DOHH2 (cell line): Measurements from ENCODE around the gene CCNF.

ENCODE experiments used
- H3F3A ChIP-seq: fragments of 200-600 bp; sonication (generic), shearing (Covaris generic); 2 replicates; pipeline ENCODE4 v1.6.0; 2016; ENCODE audit warnings: antibody characterized with exemption, mild to moderate bottlenecking; ENCODE audit not compliant: control insufficient read depth, insufficient read depth
- H3K27ac ChIP-seq: fragments of 200-600 bp; sonication (generic); 2 replicates; pipeline ENCODE4 v1.5.1; 2014; ENCODE audit warnings: low read depth, mild to moderate bottlenecking, low read length, moderate library complexity
- H3K27me3 ChIP-seq: fragments of 200-600 bp; sonication (generic); 2 replicates; pipeline ENCODE4 v1.6.1; 2014; ENCODE audit warnings: mild to moderate bottlenecking, low read length, mixed read lengths; ENCODE audit not compliant: control insufficient read depth
- H3K36me3 ChIP-seq: fragments of 200-600 bp; sonication (generic); 2 replicates; pipeline ENCODE4 v1.6.1; 2014; ENCODE audit warnings: mild to moderate bottlenecking, low read length, moderate library complexity, mixed read lengths; ENCODE audit not compliant: control insufficient read depth
- H3K4me1 ChIP-seq: fragments of 200-600 bp; sonication (generic); 2 replicates; pipeline ENCODE4 v1.6.1; 2014; ENCODE audit warnings: mild to moderate bottlenecking, low read length, mixed read lengths; ENCODE audit not compliant: control insufficient read depth
- H3K4me2 ChIP-seq: fragments of 200-600 bp; sonication (generic); 2 replicates; pipeline ENCODE4 v1.6.0; 2014; ENCODE audit warnings: mild to moderate bottlenecking, low read length, moderate library complexity
- H3K4me3 ChIP-seq: fragments of 200-600 bp; sonication (generic); 2 replicates; pipeline ENCODE4 v1.5.1; 2014; ENCODE audit warnings: mild to moderate bottlenecking, low read length, mixed read lengths
- H3K79me2 ChIP-seq: fragments of 200-600 bp; sonication (generic); 2 replicates; pipeline ENCODE4 v1.6.1; 2014; ENCODE audit warnings: mild to moderate bottlenecking, low read length, mixed read lengths; ENCODE audit not compliant: control insufficient read depth
- H3K9me2 ChIP-seq: fragments of 200-600 bp; sonication (generic); replicated peaks from 2 replicates; pipeline ENCODE4 v1.6.1; 2014; ENCODE audit warnings: mild to moderate bottlenecking, low read length, mixed read lengths; ENCODE audit not compliant: control insufficient read depth
- H3K9me3 ChIP-seq: fragments of 200-600 bp; sonication (generic); 2 replicates; pipeline ENCODE4 v1.6.1; 2014; ENCODE audit warnings: antibody characterized with exemption, low read length, mixed read lengths; ENCODE audit not compliant: control insufficient read depth, insufficient read depth
- H4K20me1 ChIP-seq: fragments of 200-600 bp; sonication (generic); 2 replicates; pipeline ENCODE4 v1.6.0; 2014; ENCODE audit warnings: low read depth, mild to moderate bottlenecking, antibody characterized with exemption, low read length, moderate library complexity; ENCODE audit not compliant: control insufficient read depth, insufficient read depth
- EZH2phosphoT487 ChIP-seq: fragments of 200-600 bp; sonication (generic); IDR thresholded peaks from 2 replicates; pipeline ENCODE4 v1.6.1; 2017; ENCODE audit warnings: borderline replicate concordance, mild to moderate bottlenecking, antibody characterized with exemption, low read length, moderate library complexity, mixed read lengths
- TF ChIP-seq, protein P1 (sequence below): fragments of 200-600 bp; sonication (generic); IDR thresholded peaks from one replicate; pipeline ENCODE4 v1.5.1; 2014; ENCODE audit warnings: antibody characterized with exemption, mild to moderate bottlenecking, low read depth, low read length; ENCODE audit not compliant: poor library complexity, severe bottlenecking

Gene CCNF

DNA sequence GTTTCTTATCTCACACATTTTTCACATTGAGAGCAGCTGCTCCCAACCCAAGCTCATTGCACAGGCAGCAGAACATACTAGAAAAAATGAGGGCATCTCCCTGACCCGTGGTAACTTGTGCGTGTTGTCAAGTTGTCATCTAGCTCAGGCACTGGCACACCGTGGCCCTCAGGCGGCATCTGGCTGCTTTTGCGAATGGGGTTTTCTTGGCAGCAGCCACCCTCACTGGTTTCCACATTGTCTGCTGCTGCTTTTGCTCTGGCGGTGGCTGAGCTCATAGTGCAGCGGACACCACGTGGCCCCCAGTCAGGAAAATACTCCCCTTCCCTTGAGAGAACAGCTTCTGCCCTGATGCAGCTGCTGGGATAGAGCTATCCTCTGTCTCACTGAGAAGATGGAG lies 21.3 kb downstream of the CCNF start:
- Histone ChIP-seq H3K36me3 (peaks cover 91% of the 10 kb centered on the region), H3K4me1 (no peaks in the 10 kb centered on the region), H3K4me2 (no peak overlapping the region), H4K20me1 (no peaks in the 10 kb centered on the region), H3K79me2 (peaks cover 7% of the 10 kb centered on the region; the same call in 1 of the 2 replicates), H3K4me3 (no peak overlapping the region), H3K9me3 (no peaks in the 10 kb centered on the region), H3F3A (no peaks in the 10 kb centered on the region), H3K27ac (no peak overlapping the region), H3K27me3 (no peaks in the 10 kb centered on the region), H3K9me2 (no peaks in the 10 kb centered on the region)
- TF ChIP-seq EZH2phosphoT487: no peak
- TF ChIP-seq, protein P1, sequence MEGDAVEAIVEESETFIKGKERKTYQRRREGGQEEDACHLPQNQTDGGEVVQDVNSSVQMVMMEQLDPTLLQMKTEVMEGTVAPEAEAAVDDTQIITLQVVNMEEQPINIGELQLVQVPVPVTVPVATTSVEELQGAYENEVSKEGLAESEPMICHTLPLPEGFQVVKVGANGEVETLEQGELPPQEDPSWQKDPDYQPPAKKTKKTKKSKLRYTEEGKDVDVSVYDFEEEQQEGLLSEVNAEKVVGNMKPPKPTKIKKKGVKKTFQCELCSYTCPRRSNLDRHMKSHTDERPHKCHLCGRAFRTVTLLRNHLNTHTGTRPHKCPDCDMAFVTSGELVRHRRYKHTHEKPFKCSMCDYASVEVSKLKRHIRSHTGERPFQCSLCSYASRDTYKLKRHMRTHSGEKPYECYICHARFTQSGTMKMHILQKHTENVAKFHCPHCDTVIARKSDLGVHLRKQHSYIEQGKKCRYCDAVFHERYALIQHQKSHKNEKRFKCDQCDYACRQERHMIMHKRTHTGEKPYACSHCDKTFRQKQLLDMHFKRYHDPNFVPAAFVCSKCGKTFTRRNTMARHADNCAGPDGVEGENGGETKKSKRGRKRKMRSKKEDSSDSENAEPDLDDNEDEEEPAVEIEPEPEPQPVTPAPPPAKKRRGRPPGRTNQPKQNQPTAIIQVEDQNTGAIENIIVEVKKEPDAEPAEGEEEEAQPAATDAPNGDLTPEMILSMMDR: no peak

DNA sequence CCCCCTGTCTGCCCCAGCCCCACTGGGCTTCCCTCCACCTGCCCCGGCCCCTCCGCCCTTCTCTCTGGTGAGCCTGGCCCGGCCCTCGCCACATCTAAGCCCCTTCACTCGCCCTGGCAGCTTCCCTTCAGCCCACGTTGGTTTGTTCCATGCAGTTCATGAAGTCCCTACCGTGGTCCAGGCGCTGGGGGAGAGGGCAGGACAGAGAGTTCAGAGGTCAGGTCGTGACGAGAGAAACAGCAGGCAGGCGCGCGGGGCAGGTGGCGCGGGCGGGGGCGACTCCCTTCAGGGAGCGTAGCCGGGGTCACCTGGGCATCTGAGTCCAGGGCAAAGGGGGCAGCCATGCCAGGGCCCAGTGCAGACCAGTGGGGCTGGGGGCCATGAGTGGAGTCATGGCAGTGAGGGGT lies 21.7 kb downstream of the CCNF start:
- Histone ChIP-seq H3K4me3 (no peak overlapping the region), H3K9me2 (no peaks in the 10 kb centered on the region), H3K36me3 (peaks cover 93% of the 10 kb centered on the region), H4K20me1 (no peaks in the 10 kb centered on the region), H3K79me2 (peaks cover 7% of the 10 kb centered on the region; the same call in 1 of the 2 replicates), H3F3A (no peaks in the 10 kb centered on the region; the same call in 1 of the 2 replicates), H3K9me3 (no peaks in the 10 kb centered on the region), H3K27me3 (no peaks in the 10 kb centered on the region), H3K4me1 (no peaks in the 10 kb centered on the region), H3K27ac (no peak overlapping the region), H3K4me2 (no peak overlapping the region)
- TF ChIP-seq EZH2phosphoT487: no peak
- TF ChIP-seq, protein P1: no peak

DNA sequence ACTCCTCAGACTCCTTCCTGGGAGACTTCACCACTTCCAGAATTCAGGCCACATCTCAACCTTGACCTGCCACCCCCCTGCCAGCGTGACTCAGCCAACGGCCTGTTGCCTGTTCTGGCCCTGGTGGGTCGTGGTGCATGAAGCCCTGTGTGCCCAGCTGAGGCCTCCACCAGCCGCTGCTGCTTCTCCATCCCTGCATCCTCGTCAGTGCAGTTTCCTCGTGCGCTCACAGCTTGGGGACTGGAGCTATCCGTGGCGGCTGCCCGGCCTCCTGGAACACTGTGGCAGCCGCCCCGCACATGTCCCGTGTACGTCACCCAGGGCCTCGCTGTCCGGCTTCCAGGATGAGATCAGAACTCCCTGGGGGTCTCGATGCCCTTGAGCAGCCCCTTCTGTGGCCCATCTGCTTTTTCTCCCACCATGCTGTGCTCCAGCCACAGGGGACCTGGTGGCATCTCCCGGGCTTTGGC lies 22.6 kb downstream of the CCNF start:
- H3K79me2 ChIP-seq: peaks cover 7% of the 10 kb centered on the region; the same call in 1 of the 2 replicates
- no peak overlapping the region for H3K27ac ChIP-seq
- H3K36me3 ChIP-seq: peaks cover 93% of the 10 kb centered on the region
- no peak for TF ChIP-seq EZH2phosphoT487
- TF ChIP-seq, protein P1: no peak
- H3K4me1 ChIP-seq: no peaks in the 10 kb centered on the region
- peaks cover 2% of the 10 kb centered on the region for H3F3A ChIP-seq
- H3K4me2 ChIP-seq: no peak overlapping the region
- no peak overlapping the region for H3K4me3 ChIP-seq
- H3K9me3 ChIP-seq: no peaks in the 10 kb centered on the region
- no peaks in the 10 kb centered on the region for H3K9me2 ChIP-seq
- H3K27me3 ChIP-seq: no peaks in the 10 kb centered on the region
- H4K20me1 ChIP-seq: no peaks in the 10 kb centered on the region
